ENCODE results near the gene TNK2. TPM values are rescaled to one million over a fixed set of nuclear protein-coding genes. Genes with fewer than 3 reads are reported as not detected.

The TNK2 gene
- total and polyA plus RNA-seq, 2 of the 13 experiments (the other 11 are each of a cell fraction or from before 2014, with no cell fraction given) = 4.6 to 5.8 TPM

DNA sequence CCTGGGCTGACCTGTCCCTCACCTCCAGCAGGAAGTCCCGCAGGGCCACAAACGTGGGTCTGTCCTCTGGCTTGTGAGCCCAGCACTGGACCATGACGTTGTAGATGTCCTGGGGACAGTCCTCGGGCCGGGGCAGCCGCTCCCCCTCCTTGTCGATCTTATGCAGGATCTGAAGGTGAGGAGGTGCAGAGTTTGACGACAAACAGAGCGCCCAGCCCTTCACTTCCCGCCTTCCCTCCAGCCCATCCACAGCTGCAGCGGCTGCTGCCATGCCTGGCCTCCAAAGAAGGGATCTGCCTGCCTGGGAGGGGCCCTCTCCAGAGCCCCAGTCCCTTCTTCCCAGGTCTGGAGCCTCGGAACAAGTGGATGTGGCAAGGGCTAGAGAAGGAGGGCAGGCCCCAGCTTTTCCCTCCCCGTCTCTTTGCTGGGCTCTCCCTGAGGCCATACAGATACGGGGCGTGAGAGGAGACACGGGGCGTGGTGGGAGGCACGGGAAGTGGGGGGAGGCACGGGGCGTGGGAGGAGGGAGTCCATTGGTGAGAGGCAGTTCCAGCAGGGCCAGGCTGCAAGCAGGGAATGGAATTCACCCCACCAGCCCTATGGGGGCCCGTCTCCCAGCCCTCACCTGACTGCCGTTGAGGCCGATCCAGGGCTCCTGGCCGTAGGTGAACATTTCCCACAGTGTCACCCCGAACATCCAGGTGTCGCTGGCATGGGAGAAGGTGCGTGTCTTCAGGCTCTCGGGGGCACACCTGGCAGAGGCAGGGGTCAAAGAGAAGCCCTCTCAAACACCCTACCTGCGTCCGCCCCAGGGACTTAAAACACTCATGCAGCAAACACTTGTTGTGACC is 29.7 kb downstream of the TNK2 start (continued):
- TF ChIP-seq ZNF546 (CRISPR knock-in tag; conservative IDR thresholded peaks at IDR 0.05) (no peak), THAP9 (CRISPR knock-in tag; IDR thresholded peaks at IDR 0.05; ENCODE audit: borderline replicate concordance) (no peak), ZNF256 (CRISPR knock-in tag; conservative IDR thresholded peaks at IDR 0.05) (no peak), RXRB (CRISPR knock-in tag; IDR thresholded peaks at IDR 0.05; ENCODE audit: borderline replicate concordance) (no peak), ZNF891 (CRISPR knock-in tag; IDR thresholded peaks at IDR 0.05) (no peak), KDM5A (IDR thresholded peaks at IDR 0.05; ENCODE audit: borderline replicate concordance, low read length) (no peak)
- TF ChIP-seq, protein P1, sequence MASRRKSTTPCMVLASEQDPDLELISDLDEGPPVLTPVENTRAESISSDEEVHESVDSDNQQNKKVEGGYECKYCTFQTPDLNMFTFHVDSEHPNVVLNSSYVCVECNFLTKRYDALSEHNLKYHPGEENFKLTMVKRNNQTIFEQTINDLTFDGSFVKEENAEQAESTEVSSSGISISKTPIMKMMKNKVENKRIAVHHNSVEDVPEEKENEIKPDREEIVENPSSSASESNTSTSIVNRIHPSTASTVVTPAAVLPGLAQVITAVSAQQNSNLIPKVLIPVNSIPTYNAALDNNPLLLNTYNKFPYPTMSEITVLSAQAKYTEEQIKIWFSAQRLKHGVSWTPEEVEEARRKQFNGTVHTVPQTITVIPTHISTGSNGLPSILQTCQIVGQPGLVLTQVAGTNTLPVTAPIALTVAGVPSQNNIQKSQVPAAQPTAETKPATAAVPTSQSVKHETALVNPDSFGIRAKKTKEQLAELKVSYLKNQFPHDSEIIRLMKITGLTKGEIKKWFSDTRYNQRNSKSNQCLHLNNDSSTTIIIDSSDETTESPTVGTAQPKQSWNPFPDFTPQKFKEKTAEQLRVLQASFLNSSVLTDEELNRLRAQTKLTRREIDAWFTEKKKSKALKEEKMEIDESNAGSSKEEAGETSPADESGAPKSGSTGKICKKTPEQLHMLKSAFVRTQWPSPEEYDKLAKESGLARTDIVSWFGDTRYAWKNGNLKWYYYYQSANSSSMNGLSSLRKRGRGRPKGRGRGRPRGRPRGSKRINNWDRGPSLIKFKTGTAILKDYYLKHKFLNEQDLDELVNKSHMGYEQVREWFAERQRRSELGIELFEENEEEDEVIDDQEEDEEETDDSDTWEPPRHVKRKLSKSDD (CRISPR knock-in tag; IDR thresholded peaks at IDR 0.05; ENCODE audit: low read depth) = no peak
